HG03432 (cell line): ENCODE data around the gene ACSM3.
A peak's percentile ranks its signal among the peaks of the same experiment; 100 is the strongest.
"Not testable (repeated sequence)": the region's sequence is repeated elsewhere in the genome, so short reads cannot be mapped to it uniquely, and the experiment has no call there.

Source experiments
- ATAC-seq: cut with Tn5 transposase; IDR thresholded peaks from one replicate; pipeline ENCODE4 v1.9.1; 2021; ENCODE audit warnings: mild to moderate bottlenecking, moderate library complexity; ENCODE audit not compliant: unreplicated experiment

ACSM3 gene, protein sequence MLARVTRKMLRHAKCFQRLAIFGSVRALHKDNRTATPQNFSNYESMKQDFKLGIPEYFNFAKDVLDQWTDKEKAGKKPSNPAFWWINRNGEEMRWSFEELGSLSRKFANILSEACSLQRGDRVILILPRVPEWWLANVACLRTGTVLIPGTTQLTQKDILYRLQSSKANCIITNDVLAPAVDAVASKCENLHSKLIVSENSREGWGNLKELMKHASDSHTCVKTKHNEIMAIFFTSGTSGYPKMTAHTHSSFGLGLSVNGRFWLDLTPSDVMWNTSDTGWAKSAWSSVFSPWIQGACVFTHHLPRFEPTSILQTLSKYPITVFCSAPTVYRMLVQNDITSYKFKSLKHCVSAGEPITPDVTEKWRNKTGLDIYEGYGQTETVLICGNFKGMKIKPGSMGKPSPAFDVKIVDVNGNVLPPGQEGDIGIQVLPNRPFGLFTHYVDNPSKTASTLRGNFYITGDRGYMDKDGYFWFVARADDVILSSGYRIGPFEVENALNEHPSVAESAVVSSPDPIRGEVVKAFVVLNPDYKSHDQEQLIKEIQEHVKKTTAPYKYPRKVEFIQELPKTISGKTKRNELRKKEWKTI

DNA sequence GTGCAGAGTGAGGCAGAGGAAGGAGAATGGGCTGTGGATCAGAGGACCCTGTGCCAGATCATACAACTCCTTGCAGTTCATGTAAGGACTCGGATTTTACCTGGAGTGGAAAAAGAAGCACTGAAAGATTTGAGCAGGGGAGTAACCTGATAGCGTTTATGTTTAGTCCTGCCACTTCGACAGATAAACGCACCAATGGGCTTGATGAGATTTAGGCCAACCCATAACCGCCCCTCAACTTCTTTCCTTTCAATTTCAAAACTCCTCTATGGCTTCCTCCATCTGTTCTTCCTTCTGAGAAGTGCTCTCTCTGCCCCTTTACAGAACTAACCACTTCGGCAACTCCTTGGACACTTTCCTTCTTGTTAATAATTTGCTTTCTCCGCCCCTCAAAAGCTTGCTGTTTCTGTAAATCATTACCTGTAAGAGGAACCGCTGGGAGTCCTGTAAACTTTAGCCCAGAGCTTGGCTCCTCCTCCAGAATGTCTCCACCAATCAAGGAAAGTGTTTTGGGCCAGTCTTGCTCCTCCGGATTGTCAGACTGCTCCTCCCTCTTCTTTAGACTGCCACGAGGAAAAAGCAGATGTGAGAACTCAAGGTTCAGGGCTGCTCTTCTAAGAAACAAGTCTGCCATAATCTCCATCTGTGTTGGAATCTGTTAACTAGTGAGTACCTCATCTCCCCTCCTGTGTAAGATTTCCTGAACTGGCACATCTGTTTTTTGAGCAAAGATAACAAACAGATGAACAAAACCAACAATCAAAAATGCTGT is at the start of gene ACSM3:
Gene ACSM3 (plus strand): TSS at position 554 of the 772 bp plus-strand sequence. CDS start 6,021 bp downstream, outside the sequence.
- ATAC-seq = peak; percentile 98

DNA sequence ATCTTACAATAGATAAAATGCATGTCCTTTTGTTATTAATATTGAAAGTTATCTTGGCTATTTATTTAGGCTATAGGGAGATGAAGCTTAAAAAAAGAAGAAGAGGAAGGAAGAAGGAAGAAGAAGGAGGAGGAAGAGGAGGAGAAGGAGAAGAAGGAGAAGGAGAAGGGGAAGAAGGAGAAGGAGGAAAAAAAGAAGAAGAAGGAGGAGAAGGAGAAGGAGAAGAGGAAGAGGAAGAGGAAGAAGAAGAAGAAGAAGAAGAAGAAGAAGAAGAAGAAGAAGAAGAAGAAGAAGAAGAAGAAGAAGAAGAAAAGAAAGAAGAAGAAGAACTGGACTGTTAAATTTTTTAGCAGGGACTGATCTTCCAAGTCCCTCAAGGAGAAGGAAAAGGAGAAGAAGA is 46.1 kb upstream of the ACSM3 start:
- ATAC-seq = not testable (repeated sequence)

DNA sequence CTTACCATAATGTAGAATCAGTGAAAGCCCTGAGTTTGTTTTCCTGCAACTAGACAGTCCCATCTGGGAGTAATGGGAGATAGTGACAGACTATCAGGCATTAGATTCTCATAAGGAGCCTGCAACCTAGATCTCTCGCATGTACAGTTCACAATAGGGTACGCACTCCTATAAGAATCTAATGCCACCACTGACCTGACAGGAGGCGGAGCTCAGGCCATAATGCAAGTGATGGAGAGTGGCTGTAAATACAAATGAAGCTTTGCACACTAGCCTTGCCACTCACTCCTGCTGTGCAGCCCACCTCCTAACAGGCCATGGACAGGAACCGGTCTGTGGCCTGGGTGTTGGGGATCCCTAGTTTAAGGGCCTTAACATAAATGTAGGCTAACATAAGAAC is 43.6 kb upstream of the ACSM3 start:
- ATAC-seq = no peak

DNA sequence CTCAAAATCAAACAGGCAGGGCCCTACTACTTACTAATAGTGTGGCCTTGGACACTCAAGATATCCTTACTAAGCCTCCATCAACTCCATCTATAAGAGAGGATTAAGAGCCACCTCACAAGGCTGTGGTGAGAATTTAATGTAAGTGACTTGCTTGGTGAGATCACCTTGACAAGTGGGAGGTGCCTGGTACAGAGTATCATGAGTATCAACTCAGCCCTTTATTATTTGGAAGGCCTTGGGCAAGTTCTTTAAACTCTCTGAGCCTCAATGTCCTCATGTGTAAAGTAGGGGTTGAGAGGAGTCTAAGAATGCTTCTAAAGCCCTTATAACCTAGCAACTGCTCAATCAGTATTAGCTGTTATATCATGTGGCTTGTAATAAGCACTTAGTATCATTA is 37.2 kb upstream of the ACSM3 start:
- ATAC-seq = no peak

DNA sequence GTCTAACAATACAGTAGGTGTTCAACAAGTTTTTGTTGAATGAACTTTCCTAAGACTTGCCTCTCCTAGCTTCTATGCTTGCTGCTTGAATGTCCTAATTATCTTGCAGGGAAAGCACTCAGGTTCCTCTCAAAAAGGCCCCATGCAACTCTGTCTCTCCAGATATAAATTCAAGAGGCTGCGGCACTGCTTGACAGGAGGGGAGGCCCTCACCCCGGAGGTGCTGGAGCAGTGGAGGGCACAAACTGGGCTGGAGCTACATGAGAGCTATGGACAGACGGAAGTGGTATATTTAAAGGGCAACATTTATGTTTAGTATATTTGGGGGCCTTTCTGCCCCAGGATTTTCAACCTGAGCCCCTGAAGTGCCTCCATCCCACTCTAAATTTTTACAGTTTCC is 36.6 kb upstream of the ACSM3 start:
- no peak for ATAC-seq

DNA sequence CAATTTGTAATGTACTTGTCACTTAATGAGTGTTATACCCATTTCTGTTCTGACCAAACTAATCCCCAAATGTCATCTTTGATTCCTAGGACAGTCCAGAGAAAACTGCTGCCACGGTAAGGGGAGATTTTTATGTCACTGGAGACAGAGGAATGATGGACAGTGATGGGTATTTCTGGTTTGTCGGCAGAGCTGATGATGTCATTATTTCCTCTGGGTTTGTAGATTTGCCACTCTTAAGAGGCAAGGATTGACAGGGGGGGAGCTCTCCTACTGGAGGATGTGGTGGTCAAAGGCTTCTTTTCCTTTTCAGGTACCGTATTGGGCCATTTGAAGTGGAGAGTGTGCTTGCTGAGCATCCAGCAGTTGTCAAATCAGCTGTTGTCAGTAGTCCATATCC is 34.7 kb upstream of the ACSM3 start:
- no peak for ATAC-seq

DNA sequence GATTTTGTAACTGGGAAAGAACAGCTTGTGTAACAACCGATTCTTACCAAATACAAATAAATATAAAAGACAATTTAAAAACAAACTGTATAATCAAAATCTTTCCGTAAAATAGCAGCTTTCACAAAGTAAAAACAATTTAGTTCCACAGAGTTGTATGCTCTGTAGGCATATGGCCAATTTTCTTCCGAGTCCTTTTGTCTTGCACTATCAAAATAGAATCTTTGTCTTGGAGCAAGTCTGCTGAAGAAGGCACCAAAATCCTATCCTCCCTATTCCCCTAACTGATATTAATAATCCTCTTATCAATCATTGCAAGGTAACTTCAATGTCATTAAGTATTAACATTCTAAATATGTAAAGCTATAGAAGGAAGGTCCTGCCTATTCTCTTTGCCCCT is 29.8 kb upstream of the ACSM3 start:
- ATAC-seq = no peak

DNA sequence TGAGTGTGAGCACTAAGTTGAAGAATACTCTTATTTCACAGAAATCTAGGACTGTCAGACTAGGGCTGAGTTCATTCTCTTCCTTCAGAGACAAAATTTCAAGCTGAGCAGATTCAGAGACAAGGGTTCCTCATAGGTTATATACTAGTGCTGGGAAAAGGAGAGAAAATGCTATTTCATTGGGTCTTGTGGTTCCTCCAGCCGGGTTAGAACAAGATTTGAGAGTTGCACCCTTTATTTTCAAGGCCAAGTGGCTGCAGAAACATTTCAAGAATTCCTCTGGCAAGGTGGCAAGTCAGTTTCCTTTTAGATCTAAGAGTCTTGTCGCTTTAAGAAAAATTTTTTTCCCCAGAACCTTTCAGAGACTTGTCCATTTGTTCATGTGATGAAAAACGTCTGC is 29.0 kb upstream of the ACSM3 start:
- ATAC-seq = no peak

DNA sequence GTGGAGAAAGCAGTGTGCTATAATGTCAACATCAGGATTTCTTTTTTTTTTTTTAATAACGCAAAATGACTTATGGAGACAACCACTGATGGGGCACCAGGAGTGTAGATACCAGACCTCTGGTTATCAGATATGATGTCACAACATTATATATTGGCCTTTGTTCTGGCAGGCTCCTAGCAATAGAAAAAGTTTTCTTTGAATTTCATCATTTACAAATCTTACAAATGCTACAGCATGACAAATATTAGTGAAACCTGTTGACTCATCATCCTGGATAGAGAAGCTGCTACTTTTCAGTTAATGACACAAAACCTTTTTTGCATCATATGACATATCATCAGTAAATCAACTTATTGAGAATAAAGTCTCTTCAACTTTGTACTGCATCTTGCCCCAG is 28.3 kb upstream of the ACSM3 start:
- ATAC-seq = no peak

DNA sequence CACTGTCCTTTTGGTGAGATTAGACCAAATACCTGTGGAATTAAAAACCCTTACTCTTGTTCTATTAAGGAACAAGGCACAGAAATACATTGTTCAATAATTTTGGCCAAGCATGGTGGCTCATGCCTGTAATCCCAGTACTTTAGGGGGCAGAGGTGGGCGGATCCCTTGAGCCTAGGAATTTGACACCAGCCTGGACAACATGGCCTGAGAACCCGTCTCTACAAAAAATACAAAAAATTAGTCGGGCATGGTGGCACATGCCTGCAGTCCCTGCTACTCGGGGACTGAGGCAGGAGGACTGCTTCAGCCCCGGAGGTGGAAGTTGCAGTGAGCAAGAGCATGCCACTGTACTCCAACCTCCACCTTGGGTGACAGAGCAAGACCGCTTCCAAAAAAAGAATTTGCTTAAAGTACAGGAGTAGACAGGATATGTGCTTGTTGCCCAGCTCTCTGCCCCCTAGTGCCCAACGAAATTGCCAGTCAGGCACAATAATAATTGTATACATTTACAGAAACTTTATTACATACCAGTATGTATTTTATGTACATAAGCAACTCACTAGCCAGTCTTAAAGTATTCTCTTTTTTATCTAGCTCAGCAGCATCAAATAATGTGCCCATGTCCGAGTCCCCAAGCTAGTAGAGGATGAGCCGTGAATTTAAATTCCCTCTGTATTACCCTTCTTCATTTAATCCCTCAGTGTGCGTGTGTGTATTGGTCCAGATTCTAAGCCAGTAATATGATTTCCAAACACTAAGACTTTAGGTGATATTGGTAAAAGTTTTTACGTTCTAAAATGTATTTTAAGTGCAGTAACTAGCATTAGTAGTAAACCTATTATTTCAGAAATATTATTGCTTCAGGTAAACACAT is 23.6 kb upstream of the ACSM3 start:
- ATAC-seq = no peak

DNA sequence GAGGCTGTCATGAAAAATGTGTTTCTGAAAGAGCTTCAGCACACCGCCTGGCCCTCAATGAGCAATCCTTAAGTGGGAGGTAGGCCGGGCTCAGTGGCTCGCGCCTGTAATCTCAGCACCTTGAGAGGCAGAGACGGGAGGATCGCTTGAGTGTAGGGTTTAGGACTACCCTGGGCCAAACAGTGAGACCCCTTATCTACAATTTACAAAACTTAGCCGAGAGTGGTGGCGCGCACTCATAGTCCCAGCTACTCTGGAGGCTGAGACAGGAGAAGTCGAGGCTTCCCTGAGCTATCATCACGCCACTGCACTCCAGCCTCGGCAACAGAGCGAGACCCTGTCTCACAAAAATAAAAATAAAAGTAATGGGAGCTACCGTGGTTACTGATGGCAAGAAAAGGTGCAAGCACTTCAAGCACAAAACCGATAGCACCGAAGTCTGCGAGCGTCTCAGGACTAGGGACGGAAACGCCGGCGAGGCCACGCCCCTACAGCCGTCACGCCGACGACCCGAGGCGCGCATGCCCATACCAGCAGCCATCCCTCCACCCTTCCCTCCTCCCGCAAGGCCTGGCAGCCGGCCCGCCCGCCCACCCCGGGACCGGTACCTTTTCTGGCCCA is 22.8 kb upstream of the ACSM3 start:
- ATAC-seq = peak; percentile 90

DNA sequence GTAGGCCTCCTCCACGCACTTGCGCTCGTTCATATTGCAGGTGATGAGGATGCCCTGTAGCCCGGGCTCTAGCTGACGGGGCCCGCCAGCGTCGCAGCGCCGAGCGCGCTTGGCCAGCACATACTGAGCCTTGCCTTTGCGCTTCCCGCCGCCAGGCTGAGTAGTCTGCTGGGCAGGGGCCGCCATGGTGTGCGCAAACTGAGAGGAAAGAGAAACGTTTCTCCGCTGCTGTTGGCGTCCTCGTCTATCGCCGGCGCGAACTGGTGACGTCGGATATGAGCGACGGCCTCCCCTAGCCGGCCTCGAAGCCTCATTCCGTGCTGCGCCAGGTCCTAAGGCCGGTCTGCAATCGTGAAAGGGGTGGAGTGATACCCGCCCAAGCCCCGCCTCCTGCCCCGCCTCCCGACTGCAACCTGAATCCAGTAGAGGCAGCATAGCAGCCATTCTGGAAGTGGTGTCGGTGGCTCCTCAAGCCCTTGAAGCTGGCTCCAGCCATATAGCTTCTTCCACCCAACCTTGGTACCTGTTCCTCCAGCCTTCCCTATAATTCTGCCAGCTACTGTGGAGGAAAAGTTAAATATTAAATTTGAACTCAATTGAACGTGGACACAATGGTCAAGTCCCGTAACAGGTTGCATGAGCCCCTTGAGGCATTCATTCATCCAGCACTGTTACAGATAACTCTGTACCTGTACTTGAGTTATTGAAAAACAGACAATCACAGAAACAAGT is 22.1 kb upstream of the ACSM3 start, which contains the start of gene THUMPD1:
Gene THUMPD1 (minus strand): TSS at position 265 of the 732 bp plus-strand sequence. CDS start 79 bp downstream, at position 186.
- peak; percentile 86 for ATAC-seq

DNA sequence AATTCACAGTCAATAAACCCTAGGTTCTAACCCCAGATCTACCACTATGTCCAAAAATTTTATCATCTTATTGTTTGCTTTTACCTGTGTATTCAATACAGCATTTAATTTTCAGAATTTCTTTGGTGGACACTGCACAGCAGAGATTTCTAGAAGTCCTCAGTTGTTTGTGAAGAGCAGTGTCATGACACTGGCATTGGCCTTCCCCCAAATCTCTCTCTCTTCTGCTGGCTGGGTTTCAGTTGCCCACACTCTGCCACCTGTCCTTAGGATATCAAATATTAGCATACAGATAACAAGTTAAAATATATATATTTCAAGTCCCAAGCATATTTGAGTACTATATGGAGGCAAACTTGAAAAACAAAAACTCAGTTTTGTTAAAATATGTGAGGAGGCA is 20.2 kb upstream of the ACSM3 start:
- no peak for ATAC-seq

DNA sequence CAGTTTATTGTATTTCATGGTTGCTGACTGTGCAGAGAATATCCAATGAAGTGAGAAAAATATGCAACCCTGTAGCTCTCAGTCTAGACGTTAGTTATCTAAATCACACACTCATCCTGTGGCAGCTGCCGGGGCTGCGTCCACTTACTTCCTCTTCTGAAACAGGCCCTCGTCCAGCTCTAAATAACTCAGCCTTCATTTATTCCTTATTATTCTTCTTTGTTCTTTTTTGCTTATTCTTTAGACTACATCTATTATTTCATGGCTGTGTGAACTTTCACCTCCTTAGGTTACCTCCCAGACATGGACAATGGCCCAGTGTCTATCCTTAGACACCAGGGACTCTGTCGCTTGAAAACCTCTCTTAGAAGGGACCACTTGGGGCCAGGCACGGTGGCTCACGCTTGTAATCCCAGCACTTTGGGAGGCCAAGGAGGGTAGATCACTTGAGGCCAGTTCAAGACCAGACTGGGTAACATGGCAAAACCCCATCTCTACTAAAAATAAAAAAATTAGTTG is 18.8 kb upstream of the ACSM3 start:
- ATAC-seq = no peak

DNA sequence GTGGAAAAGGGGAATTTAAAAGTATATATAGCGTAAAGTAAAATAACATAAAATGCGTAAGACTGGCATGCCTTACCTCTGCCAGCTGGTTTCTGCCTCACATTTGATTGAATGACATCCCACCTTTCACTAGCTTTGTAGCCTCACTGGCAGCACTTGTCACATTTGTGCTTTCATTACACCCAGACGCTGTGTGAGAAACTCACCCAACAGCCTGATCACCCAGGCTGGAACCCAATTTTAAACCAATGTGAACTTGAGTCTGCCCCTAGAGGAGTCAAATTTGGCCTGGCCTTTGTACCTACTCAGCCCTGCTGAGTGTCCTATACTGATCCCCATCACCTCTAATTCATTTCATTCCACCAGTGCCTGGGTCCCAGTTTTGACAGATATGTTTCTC is 17.4 kb upstream of the ACSM3 start:
- no peak for ATAC-seq

DNA sequence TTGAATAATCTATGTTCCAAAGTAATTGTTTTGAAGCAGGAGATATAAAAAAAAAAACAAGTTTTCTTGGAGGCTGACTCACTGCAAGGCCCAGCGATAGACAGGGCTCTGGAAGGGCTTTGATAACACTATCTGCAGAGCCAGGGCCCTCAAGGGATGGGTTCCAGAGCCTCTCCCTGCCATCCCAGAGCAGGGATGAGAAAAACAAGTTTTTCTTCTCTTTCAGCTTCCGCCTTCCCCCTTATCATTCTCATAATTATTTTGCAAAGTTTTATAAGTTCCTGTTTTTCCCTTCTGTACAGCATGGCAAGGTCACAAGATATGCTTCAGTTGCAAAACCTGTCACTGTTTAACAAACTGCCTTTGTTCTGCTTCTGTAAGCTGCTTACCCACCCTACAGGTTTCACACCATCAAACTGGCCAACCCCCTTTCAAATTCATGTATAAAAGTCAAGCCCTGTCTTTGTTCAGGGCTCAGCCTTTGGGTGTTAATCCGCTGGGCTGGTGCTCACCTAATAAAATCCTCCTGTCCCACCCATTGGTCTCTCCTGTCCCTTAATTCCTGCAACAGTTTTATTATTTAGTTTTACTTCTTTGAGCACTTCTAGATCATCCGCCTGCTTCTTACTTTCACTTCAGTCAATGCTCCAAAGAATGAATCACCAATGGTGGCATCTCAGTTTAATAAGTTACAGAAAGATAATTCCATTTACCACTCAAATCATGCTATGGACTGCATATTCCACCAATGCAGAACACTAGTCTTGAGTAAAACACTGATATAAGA is 16.6 kb upstream of the ACSM3 start:
- ATAC-seq = no peak

DNA sequence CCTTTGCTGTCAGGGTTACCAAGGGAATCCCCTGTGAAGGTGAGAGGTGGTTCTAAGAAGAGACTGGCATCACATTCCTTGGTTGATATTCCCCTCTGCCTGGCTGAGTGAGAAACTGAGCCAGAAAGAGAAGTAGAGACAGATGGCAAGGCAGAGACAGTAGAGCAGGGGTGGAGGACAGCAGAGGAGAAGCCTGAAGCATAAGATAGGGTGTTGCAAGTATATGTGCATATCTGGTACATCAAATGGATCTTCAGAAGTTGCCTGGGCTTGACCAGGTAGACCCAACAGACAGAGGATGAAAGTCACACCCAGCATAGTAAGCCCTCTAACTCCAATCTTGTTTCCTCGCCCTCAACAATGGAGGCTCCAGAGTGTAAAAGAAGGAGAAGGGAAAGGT is 14.3 kb upstream of the ACSM3 start:
- ATAC-seq = no peak

DNA sequence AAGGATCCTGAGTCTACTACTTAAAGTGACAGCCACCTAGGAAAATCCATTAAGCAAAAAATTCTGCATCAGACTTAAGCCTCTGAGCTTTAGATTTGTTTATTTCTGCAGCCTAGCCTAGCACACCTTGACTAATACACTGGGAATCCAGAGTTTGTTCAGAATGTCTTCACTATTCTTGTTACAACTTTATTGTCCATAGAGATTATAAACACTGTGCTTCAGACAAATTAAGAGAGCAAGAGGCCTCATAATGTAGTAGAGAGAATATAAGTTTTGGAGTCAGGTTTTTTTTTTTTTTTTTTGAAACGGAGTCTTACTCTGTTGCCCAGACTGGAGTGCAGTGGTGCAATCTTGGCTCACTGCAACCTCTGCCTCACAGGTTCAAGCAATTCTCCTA is 13.3 kb upstream of the ACSM3 start:
- no peak for ATAC-seq

DNA sequence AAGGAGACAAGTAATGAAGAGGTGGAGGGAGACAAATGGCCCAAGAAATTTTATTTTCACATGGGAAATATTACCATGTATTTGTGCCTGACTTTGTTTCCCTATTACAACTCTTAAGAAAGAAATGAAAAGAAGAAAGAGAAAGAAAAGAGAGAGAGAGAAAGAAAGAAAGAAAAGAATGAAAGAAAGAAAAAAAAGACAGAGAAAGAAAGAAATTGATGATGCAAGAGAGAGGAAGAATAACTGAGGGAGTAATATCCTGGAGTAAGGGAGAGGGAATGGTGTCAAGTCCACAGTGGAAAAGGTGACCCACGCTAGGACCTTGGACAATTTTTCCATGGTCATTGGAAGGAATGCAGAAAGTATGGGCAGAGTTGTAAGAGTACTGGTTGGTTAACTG is 10.1 kb upstream of the ACSM3 start:
- no peak for ATAC-seq
